AG09309 (cell line): ENCODE data around the gene LMF1.

Experiments
- DNase-seq: peaks from one replicate; pipeline ENCODE4 v3.0.0-alpha.2; 2010; ENCODE audit warnings: low read depth
- H3K4me3 ChIP-seq: 2 replicates; pipeline ENCODE4 v1.5.1; 2011; ENCODE audit warnings: mild to moderate bottlenecking, low read depth, low read length, moderate library complexity; ENCODE audit not compliant: control insufficient read depth
- TF ChIP-seq, protein P1 (sequence below): IDR thresholded peaks from 2 replicates; pipeline ENCODE4 v1.5.1; 2011; ENCODE audit warnings: mild to moderate bottlenecking, low read depth, low read length, inconsistent platforms; ENCODE audit not compliant: insufficient read depth, control insufficient read depth; ENCODE audit errors: missing control alignments

The LMF1 gene

DNA sequence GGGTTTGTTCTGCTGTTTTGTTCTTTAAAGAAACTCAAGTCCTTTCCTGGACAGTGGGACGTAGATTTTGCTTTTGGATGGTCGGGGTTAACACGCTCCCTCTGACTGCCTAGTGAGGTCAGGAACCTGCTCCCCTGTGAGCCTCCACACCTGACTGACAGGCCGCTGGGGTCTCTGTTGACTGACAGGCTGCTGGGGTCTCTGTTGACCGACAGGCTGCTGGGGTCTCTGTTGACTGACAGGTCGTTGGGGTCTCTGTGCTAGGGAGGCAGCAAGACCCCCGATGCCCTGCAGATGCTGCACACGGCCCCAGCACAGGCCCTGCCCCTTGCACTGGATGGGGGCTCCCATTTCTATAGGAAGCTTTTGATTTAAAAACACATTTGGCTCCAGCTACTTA is 33.5 kb downstream of the LMF1 start:
- no peak overlapping the region for H3K4me3 ChIP-seq
- DNase-seq: no peak
- TF ChIP-seq, protein P1, sequence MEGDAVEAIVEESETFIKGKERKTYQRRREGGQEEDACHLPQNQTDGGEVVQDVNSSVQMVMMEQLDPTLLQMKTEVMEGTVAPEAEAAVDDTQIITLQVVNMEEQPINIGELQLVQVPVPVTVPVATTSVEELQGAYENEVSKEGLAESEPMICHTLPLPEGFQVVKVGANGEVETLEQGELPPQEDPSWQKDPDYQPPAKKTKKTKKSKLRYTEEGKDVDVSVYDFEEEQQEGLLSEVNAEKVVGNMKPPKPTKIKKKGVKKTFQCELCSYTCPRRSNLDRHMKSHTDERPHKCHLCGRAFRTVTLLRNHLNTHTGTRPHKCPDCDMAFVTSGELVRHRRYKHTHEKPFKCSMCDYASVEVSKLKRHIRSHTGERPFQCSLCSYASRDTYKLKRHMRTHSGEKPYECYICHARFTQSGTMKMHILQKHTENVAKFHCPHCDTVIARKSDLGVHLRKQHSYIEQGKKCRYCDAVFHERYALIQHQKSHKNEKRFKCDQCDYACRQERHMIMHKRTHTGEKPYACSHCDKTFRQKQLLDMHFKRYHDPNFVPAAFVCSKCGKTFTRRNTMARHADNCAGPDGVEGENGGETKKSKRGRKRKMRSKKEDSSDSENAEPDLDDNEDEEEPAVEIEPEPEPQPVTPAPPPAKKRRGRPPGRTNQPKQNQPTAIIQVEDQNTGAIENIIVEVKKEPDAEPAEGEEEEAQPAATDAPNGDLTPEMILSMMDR: no peak

- no peak overlapping the region for H3K4me3 ChIP-seq
- TF ChIP-seq, protein P1: no peak
- no peak for DNase-seq
These were observed 35.1 kb downstream of the LMF1 start for GRCh38 chr16:935684-936083.

DNA sequence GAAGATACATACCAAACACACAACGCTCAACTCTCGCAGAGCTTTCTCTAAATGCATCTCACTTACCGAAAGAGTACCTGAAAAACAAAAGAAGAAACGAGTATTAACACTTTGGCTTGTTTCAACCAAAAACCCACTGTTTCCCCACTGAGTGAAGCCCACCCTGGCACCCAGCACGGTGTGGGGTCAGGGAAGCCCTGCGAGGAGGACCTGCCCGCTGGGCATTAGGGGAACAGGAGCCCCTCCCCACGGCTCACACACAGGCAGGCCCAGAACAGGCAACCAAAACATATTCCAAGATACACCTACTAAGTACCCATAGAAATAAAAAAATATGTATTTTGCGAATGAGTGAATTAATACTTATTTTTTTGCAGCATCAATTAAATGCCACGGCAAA is 36.6 kb downstream of the LMF1 start:
- TF ChIP-seq, protein P1: no peak
- DNase-seq: no peak
- H3K4me3 ChIP-seq: no peak overlapping the region

GRCh38 chr16:933581-933980 is 37.2 kb downstream of the LMF1 start:
- no peak overlapping the region for H3K4me3 ChIP-seq
- DNase-seq: no peak
- TF ChIP-seq, protein P1: no peak

- TF ChIP-seq, protein P1: no peak
These were observed 37.9 kb downstream of the LMF1 start for GRCh38 chr16:932831-933330.

GRCh38 chr16:931626-932500 is 38.9 kb downstream of the LMF1 start:
- DNase-seq: no peak
- TF ChIP-seq, protein P1: no peak
- no peak overlapping the region for H3K4me3 ChIP-seq

More at GRCh38 chr16:932831-933330, 37.9 kb downstream of the LMF1 start:
- DNase-seq: no peak
- no peak overlapping the region for H3K4me3 ChIP-seq

GRCh38 chr16:931171-931570 is 39.6 kb downstream of the LMF1 start:
- H3K4me3 ChIP-seq: no peak overlapping the region
- no peak for DNase-seq
- TF ChIP-seq, protein P1: no peak
